HCT116 (cell line): Measurements from ENCODE around the gene ATXN2. TPM values are rescaled to one million over a fixed set of nuclear protein-coding genes. Genes with fewer than 3 reads are reported as not detected.
"Not testable (repeated sequence)": the region's sequence is repeated elsewhere in the genome, so short reads cannot be mapped to it uniquely, and the experiment has no call there.

Source experiments
- ATAC-seq: fragments of 200-7000 bp; cut with Tn5 transposase; 2 replicates; pipeline ENCODE4 v1.9.1; 2020; ENCODE audit warnings: mild to moderate bottlenecking, moderate library complexity
- BruUV-seq: library from RNA; stranded (reverse); fragments of 400-500 nt; replicated peaks from 2 replicates; lab custom pipeline; 2021; lab: Mats Ljungman, UMichigan
- CTCF ChIA-PET: fragments of 300-600 bp; sonication (Branson Sonifier 250); formaldehyde crosslinking; loops from one replicate; lab custom pipeline; 2021; ENCODE audit warnings: antibody characterized with exemption; lab: Charles Lee
- POLR2A ChIA-PET: fragments of 300-600, 350-600 bp; sonication (Branson Sonifier 250); formaldehyde crosslinking; loops from one replicate; lab custom pipeline; 2021; ENCODE audit warnings: antibody characterized with exemption; lab: Charles Lee
- RAD21 ChIA-PET, 2 experiments: fragments of 300-600 bp; sonication (Branson Sonifier 250); formaldehyde crosslinking; loops; one replicate each; lab custom pipeline; 2023; ENCODE audit warnings: low total read pairs in 2 of 2; ENCODE audit not compliant: uncharacterized antibody in 2 of 2, unreplicated experiment in 2 of 2, low non-redundant PET in 1 of 2; lab: Charles Lee
- DNase-seq: peaks from one replicate; pipeline ENCODE4 v3.0.0-alpha.2; 2010; ENCODE audit warnings: low read depth, low spot score
- H2AFZ ChIP-seq: fragments of 200-600 bp; shearing (Covaris generic), sonication (generic); 2 replicates; pipeline ENCODE4 v1.6.1; 2017; ENCODE audit warnings: low read depth, mixed run types, mixed read lengths, antibody characterized with exemption, low read length; ENCODE audit not compliant: poor library complexity, severe bottlenecking
- H3K27ac ChIP-seq: 2 replicates; pipeline ENCODE4 v1.5.1; 2012; ENCODE audit warnings: low read depth, low read length
- H3K27me3 ChIP-seq: fragments of 200-600 bp; sonication (generic); 2 replicates; pipeline ENCODE4 v1.6.1; 2016; ENCODE audit warnings: mixed run types, low read length, mixed read lengths; ENCODE audit not compliant: insufficient read depth
- H3K36me3 ChIP-seq, 2 experiments: fragments of 200-500 bp in 1 of 2; fragments of 200-600 bp in 1 of 2; sonication (Bioruptor generic) in 1 of 2; sonication (generic) in 1 of 2; 2 replicates each; pipeline versions ENCODE4 v1.5.1 to v1.6.1; 2014 to 2016; ENCODE audit warnings: low read length in 2 of 2, inconsistent platforms in 1 of 2, mixed read lengths in 1 of 2, mixed run types in 1 of 2; ENCODE audit not compliant: insufficient read depth in 2 of 2, control insufficient read depth in 1 of 2
- H3K4me1 ChIP-seq, 2 experiments: fragments of 200-600 bp in 1 of 2; sonication (generic) in 1 of 2; 2 replicates each; pipeline versions ENCODE4 v1.5.1 to v1.6.1; 2012 to 2017; ENCODE audit warnings: low read length in 2 of 2, inconsistent platforms in 1 of 2, mild to moderate bottlenecking in 1 of 2, mixed read lengths in 1 of 2, mixed run types in 1 of 2, moderate library complexity in 1 of 2; ENCODE audit not compliant: insufficient read depth in 2 of 2, control insufficient read depth in 1 of 2
- H3K4me2 ChIP-seq: fragments of 200-600 bp; sonication (generic); 2 replicates; pipeline ENCODE4 v1.6.1; 2017; ENCODE audit warnings: mixed run types, low read length, mixed read lengths
- H3K4me3 ChIP-seq, 2 experiments: fragments of 200-600 bp in 1 of 2; sonication (generic) in 1 of 2; replicated peaks in 1 of 2; 2 replicates each; pipeline ENCODE4 v1.5.1; 2011 to 2016; ENCODE audit warnings: low read length in 2 of 2, control low read depth in 1 of 2, low read depth in 1 of 2, mild to moderate bottlenecking in 1 of 2, mixed read lengths in 1 of 2, mixed run types in 1 of 2
- H3K79me2 ChIP-seq: fragments of 200-600 bp; sonication (generic); 2 replicates; pipeline ENCODE4 v1.6.1; 2017; ENCODE audit warnings: mild to moderate bottlenecking, mixed run types, low read length, moderate library complexity, mixed read lengths; ENCODE audit not compliant: insufficient read depth
- H3K9ac ChIP-seq: fragments of 200-600 bp; sonication (generic); 2 replicates; pipeline ENCODE4 v1.6.1; 2016; ENCODE audit warnings: low read length, mixed read lengths
- H3K9me2 ChIP-seq: fragments of 200-600 bp; sonication (generic), shearing (Covaris generic); 2 replicates; pipeline ENCODE4 v1.6.1; 2017; ENCODE audit warnings: mixed run types, mild to moderate bottlenecking, moderate library complexity; ENCODE audit not compliant: insufficient read depth
- H3K9me3 ChIP-seq, 2 experiments: fragments of 200-500 bp in 1 of 2; fragments of 200-600 bp in 1 of 2; sonication (Bioruptor generic) in 1 of 2; sonication (generic) in 1 of 2; 2 replicates each; pipeline ENCODE4 v1.6.1; 2014 to 2017; ENCODE audit warnings: low read length in 2 of 2, mixed read lengths in 2 of 2, inconsistent platforms in 1 of 2, low read depth in 1 of 2, mild to moderate bottlenecking in 1 of 2, mixed run types in 1 of 2, moderate library complexity in 1 of 2; ENCODE audit not compliant: control insufficient read depth in 1 of 2, insufficient read depth in 1 of 2
- H4K20me1 ChIP-seq: fragments of 200-600 bp; sonication (generic), shearing (Covaris generic); 2 replicates; pipeline ENCODE4 v1.6.1; 2017; ENCODE audit warnings: mixed run types, mild to moderate bottlenecking, moderate library complexity; ENCODE audit not compliant: insufficient read depth
- CEBPB ChIP-seq: IDR thresholded peaks from 2 replicates; pipeline ENCODE4 v1.6.1; 2012; ENCODE audit warnings: low read depth
- EGR1 ChIP-seq: IDR thresholded peaks from 2 replicates; pipeline ENCODE4 v1.6.1; 2012; ENCODE audit warnings: low read depth
- ELF1 ChIP-seq: IDR thresholded peaks from 2 replicates; pipeline ENCODE4 v1.6.1; 2012; ENCODE audit warnings: low read depth, borderline replicate concordance
- EZH2 ChIP-seq: fragments of 200-600 bp; sonication (generic); IDR thresholded peaks from 2 replicates; pipeline ENCODE4 v1.6.1; 2017; ENCODE audit warnings: antibody characterized with exemption, mixed run types
- EZH2phosphoT487 ChIP-seq: fragments of 200-600 bp; IDR thresholded peaks from 2 replicates; pipeline ENCODE4 v1.6.1; 2018; ENCODE audit warnings: antibody characterized with exemption, borderline replicate concordance
- FOSL1 ChIP-seq: IDR thresholded peaks from 2 replicates; pipeline ENCODE4 v1.6.1; 2012; ENCODE audit warnings: low read depth
- JUND ChIP-seq: IDR thresholded peaks from 2 replicates; pipeline ENCODE4 v1.6.1; 2012
- POLR2AphosphoS5 ChIP-seq: IDR thresholded peaks from 2 replicates; pipeline ENCODE4 v1.6.1; 2011; ENCODE audit warnings: mild to moderate bottlenecking, low read depth, low read length, moderate library complexity
- RAD21 ChIP-seq: IDR thresholded peaks from 2 replicates; pipeline ENCODE4 v1.6.1; 2012; ENCODE audit warnings: low read depth, mild to moderate bottlenecking
- SIN3A ChIP-seq: IDR thresholded peaks from 2 replicates; pipeline ENCODE4 v1.6.1; 2012; ENCODE audit warnings: low read depth
- SP1 ChIP-seq: IDR thresholded peaks from 2 replicates; pipeline ENCODE4 v1.6.1; 2012; ENCODE audit warnings: low read depth
- SRF ChIP-seq: IDR thresholded peaks from 2 replicates; pipeline ENCODE4 v1.6.1; 2012; ENCODE audit warnings: low read depth
- TCF7L2 ChIP-seq: IDR thresholded peaks from 2 replicates; pipeline ENCODE4 v1.7.0; 2011; ENCODE audit warnings: borderline replicate concordance, inconsistent platforms; ENCODE audit not compliant: insufficient read depth, insufficient read length; ENCODE audit errors: extremely low read depth
- YY1 ChIP-seq: IDR thresholded peaks from 2 replicates; pipeline ENCODE4 v1.6.1; 2011; ENCODE audit warnings: low read length, low read depth, moderate library complexity, mild to moderate bottlenecking; ENCODE audit not compliant: insufficient replicate concordance; ENCODE audit errors: extremely low read depth
- ZFX ChIP-seq: fragments of 450-650 bp; IDR thresholded peaks from 2 replicates; pipeline ENCODE4 v1.6.1; 2017
- ZNF274 ChIP-seq: fragments of 200-500 bp; sonication (Bioruptor generic); IDR thresholded peaks from 2 replicates; pipeline ENCODE4 v1.6.1; 2014; ENCODE audit warnings: mild to moderate bottlenecking, low read depth, low read length, inconsistent platforms
- intact Hi-C: fragments of 100-400 bp; cut with micrococcal nuclease; formaldehyde crosslinking; loops from 2 replicates; pipeline ENCODE4 v1.10.0; 2022
- total RNA-seq: library from RNA; stranded (reverse); gene quantifications from one replicate; pipeline ENCODE4 v1.2.1, GENCODE V29; 2021; ENCODE audit not compliant: unreplicated experiment
- TF ChIP-seq, protein P1 (sequence below): IDR thresholded peaks from 2 replicates; pipeline ENCODE4 v1.6.1; 2012
- TF ChIP-seq, protein P2 (sequence below): IDR thresholded peaks from 2 replicates; pipeline ENCODE4 v1.6.1; 2012; ENCODE audit warnings: low read depth
- TF ChIP-seq, protein P3 (sequence below): IDR thresholded peaks from 2 replicates; pipeline ENCODE4 v1.6.1; 2012

ATXN2 gene
- total RNA-seq, 1 experiment from 2014 or later, result 72.7 TPM

DNA sequence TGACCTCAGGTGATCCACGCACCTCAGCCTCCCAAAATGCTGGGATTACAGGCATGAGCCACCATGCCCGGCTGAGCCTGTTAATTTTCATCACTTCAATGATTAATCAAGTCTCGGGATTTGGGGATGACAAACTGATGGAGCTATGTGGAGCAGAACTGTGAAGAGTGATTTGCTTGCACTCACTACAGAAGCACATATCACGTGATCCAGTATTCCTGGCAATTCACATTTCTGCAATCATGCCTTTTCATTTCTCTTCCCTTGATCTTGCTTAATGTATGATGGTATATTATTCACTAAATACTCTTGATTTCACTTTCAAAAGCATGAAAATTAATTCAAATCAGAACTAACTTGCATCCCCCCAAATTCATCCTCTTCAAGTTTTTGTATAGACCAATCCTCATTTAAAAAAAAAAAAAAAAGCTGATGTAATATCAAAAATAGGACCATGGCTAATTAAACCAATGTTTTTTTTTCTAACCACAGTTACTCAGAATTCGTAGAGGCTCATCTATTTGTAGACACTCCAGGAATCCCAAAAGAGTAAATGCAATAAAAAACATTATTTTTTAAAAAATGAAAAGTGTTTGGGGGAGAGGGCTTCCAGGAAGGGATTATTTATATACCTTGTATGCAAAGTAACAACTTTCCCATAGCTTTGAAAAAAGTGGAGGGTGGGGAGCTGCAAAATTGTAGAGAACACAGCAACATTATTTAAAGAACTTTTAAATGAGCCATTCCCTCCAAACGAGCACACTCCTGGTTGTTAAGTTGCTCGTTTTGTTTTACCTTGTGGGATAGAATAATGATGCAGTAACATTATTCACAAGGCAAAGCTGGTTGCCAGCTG is 7.0 kb upstream of the ATXN2 start:
- Histone ChIP-seq H2AFZ (no peak overlapping the region), H3K27ac (no peak overlapping the region), H3K9ac (no peak overlapping the region), H3K4me2 (no peak overlapping the region), H3K4me1 (no peaks in the 10 kb centered on the region), H3K9me3 (no peaks in the 10 kb centered on the region), H4K20me1 (no peaks in the 10 kb centered on the region), H3K9me2 (no peaks in the 10 kb centered on the region), H3K36me3 (no peaks in the 10 kb centered on the region), H3K4me3 (no peak overlapping the region), H3K79me2 (no peaks in the 10 kb centered on the region)
- ATAC-seq, result no peak
- no peak for DNase-seq
- intact Hi-C loops, result no loop called here
- BruUV-seq, result no TSS peak
- POLR2A ChIA-PET, result interaction anchor here (0.7 kb wide), 1 partner anchor 33 kb away, joined by 3 read pairs; no protein-coding TSS in a partner anchor
- TF ChIP-seq ZFX (no peak), TCF7L2 (no peak), FOSL1 (no peak), CEBPB (no peak), EZH2 (no peak), RAD21 (no peak), POLR2AphosphoS5 (no peak), EZH2phosphoT487 (no peak), SRF (no peak), YY1 (no peak), JUND (no peak), SIN3A (no peak), ELF1 (no peak), EGR1 (no peak), SP1 (no peak), ZNF274 (no peak)
- TF ChIP-seq, protein P1, sequence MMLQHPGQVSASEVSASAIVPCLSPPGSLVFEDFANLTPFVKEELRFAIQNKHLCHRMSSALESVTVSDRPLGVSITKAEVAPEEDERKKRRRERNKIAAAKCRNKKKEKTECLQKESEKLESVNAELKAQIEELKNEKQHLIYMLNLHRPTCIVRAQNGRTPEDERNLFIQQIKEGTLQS, result no peak
- TF ChIP-seq, protein P2, sequence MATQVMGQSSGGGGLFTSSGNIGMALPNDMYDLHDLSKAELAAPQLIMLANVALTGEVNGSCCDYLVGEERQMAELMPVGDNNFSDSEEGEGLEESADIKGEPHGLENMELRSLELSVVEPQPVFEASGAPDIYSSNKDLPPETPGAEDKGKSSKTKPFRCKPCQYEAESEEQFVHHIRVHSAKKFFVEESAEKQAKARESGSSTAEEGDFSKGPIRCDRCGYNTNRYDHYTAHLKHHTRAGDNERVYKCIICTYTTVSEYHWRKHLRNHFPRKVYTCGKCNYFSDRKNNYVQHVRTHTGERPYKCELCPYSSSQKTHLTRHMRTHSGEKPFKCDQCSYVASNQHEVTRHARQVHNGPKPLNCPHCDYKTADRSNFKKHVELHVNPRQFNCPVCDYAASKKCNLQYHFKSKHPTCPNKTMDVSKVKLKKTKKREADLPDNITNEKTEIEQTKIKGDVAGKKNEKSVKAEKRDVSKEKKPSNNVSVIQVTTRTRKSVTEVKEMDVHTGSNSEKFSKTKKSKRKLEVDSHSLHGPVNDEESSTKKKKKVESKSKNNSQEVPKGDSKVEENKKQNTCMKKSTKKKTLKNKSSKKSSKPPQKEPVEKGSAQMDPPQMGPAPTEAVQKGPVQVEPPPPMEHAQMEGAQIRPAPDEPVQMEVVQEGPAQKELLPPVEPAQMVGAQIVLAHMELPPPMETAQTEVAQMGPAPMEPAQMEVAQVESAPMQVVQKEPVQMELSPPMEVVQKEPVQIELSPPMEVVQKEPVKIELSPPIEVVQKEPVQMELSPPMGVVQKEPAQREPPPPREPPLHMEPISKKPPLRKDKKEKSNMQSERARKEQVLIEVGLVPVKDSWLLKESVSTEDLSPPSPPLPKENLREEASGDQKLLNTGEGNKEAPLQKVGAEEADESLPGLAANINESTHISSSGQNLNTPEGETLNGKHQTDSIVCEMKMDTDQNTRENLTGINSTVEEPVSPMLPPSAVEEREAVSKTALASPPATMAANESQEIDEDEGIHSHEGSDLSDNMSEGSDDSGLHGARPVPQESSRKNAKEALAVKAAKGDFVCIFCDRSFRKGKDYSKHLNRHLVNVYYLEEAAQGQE, result no peak
- TF ChIP-seq, protein P3, sequence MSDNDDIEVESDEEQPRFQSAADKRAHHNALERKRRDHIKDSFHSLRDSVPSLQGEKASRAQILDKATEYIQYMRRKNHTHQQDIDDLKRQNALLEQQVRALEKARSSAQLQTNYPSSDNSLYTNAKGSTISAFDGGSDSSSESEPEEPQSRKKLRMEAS, result no peak
- TF ChIP-seq, all 23 proteins: peak for 0
- H3K27me3 ChIP-seq, result no peaks in the 10 kb centered on the region
- ChIA-PET CTCF (no interaction called here), RAD21 (no interaction called here)

DNA sequence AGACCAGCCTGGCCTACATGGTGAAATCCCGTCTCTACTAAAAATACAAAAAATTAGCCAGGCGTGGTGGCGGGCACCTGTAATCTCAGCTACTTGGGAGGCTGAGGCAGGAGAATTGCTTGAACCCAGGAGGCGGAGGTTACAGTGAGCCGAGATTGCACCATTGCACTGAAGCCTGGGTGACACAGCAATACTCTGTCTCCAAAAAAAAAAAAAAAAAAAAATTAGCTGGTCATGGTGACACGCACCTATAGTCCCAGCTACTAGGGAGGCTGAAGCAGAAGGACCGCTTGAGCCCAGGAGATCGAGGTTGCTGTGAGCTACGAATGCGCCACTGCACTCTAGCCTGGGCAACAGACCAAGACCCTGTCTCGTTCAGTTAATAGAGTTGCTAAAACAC is 3.7 kb upstream of the ATXN2 start:
- DNase-seq, H3K9me2 ChIP-seq, CTCF ChIA-PET, POLR2A ChIA-PET, H3K9me3 ChIP-seq, BruUV-seq, intact Hi-C loops, RAD21 ChIA-PET, H4K20me1 ChIP-seq, H2AFZ ChIP-seq, H3K36me3 ChIP-seq, H3K4me2 ChIP-seq, H3K9ac ChIP-seq, H3K79me2 ChIP-seq, ATAC-seq, H3K27me3 ChIP-seq, H3K27ac ChIP-seq, H3K4me3 ChIP-seq: not testable (repeated sequence)
- H3K4me1 ChIP-seq, result peaks cover 10% of the 10 kb centered on the region in 2 experiments; a peak in 3 of 4 replicates
